CD4-positive, alpha-beta T cell (primary cell): ENCODE data around the gene MAPKAP1. TPM values are rescaled to one million over a fixed set of nuclear protein-coding genes. Genes with fewer than 3 reads are reported as not detected.

Source experiments
- ATAC-seq: fragments of 200-7000 bp; cut with Tn5 transposase; one replicate; pipeline ENCODE4 v1.10.0; 2022; ENCODE audit warnings: mild to moderate bottlenecking; ENCODE audit not compliant: poor library complexity
- CTCF ChIA-PET: fragments of 350-600 bp; sonication (Branson Sonifier 250); formaldehyde crosslinking; loops from one replicate; lab custom pipeline; 2021; ENCODE audit warnings: antibody characterized with exemption, inconsistent platforms; lab: Charles Lee
- POLR2A ChIA-PET: fragments of 350-600 bp; sonication (Branson Sonifier 250); formaldehyde crosslinking; loops from one replicate; lab custom pipeline; 2021; ENCODE audit warnings: antibody characterized with exemption, inconsistent platforms; lab: Charles Lee
- DNase-seq, 14 experiments: peaks; one replicate each; pipeline ENCODE4 v3.0.0-alpha.2; 2013 to 2020; ENCODE audit warnings: mixed read lengths in 2 of 14
- H3K27ac ChIP-seq, 2 donors: one replicate each; pipeline versions ENCODE4 v1.5.1 to v1.7.0; 2013; ENCODE audit warnings: low read length in 2 of 2, low read depth in 1 of 2, mild to moderate bottlenecking in 1 of 2
- H3K27me3 ChIP-seq, 2 experiments: 1 replicate in 1 of 2; 2 replicates in 1 of 2; pipeline versions ENCODE4 v1.6.1 to v1.7.0; 2013; ENCODE audit warnings: low read length in 2 of 2, control low read depth in 1 of 2, mild to moderate bottlenecking in 1 of 2, moderate library complexity in 1 of 2; ENCODE audit not compliant: insufficient read depth in 2 of 2, control insufficient read depth in 1 of 2
- H3K36me3 ChIP-seq: one replicate; pipeline ENCODE4 v1.6.1; 2013; ENCODE audit warnings: low read length, control low read depth; ENCODE audit not compliant: insufficient read depth
- H3K4me1 ChIP-seq: one replicate; pipeline ENCODE4 v1.6.1; 2013; ENCODE audit warnings: low read length, control low read depth; ENCODE audit not compliant: insufficient read depth
- H3K4me3 ChIP-seq: one replicate; pipeline ENCODE4 v1.5.1; 2013; ENCODE audit warnings: mild to moderate bottlenecking, low read length, moderate library complexity
- H3K9me3 ChIP-seq, 2 experiments: 1 replicate in 1 of 2; 2 replicates in 1 of 2; pipeline versions ENCODE4 v1.6.1 to v1.7.0; 2013; ENCODE audit warnings: low read length in 2 of 2, mild to moderate bottlenecking in 2 of 2, control low read depth in 1 of 2, moderate library complexity in 1 of 2; ENCODE audit not compliant: control insufficient read depth in 1 of 2, insufficient read depth in 1 of 2
- H3K27ac Mint-ChIP-seq: one replicate; pipeline ENCODE4 v1.8.0; 2020; ENCODE audit warnings: mixed read lengths
- H3K27me3 Mint-ChIP-seq: one replicate; pipeline ENCODE4 v1.8.0; 2021; ENCODE audit warnings: mixed read lengths
- H3K36me3 Mint-ChIP-seq: one replicate; pipeline ENCODE4 v1.8.0; 2021; ENCODE audit warnings: low read depth, mixed read lengths
- H3K4me1 Mint-ChIP-seq: one replicate; pipeline ENCODE4 v1.8.0; 2021; ENCODE audit warnings: low read depth, mixed read lengths
- H3K4me3 Mint-ChIP-seq: one replicate; pipeline ENCODE4 v1.8.0; 2020; ENCODE audit warnings: mild to moderate bottlenecking, mixed read lengths
- H3K9me3 Mint-ChIP-seq: one replicate; pipeline ENCODE4 v1.8.0; 2020; ENCODE audit warnings: mixed read lengths
- intact Hi-C, 2 experiments: fragments of 100-400 bp; cut with DNase I in 1 of 2; cut with micrococcal nuclease in 1 of 2; formaldehyde crosslinking; loops; one replicate each; pipeline versions ENCODE4 v1.15.1 to v1.9.0; 2023 to 2025; cut with DNase I, micrococcal nuclease
- total RNA-seq, 174 experiments: library from RNA in 2 of 174; stranded (reverse) in 2 of 174; gene quantifications; one replicate each; pipeline ENCODE4 v1.2.3 and lab custom pipeline; 2021 to 2026
- TF ChIP-seq, protein P1 (sequence below): fragments of 200-600 bp; IDR thresholded peaks from one replicate; pipeline ENCODE4 v1.8.0; 2022; ENCODE audit warnings: antibody characterized with exemption, mild to moderate bottlenecking

The MAPKAP1 gene
- total RNA-seq, 2 experiments from 2014 or later, result 40.3 to 44.9 TPM

DNA sequence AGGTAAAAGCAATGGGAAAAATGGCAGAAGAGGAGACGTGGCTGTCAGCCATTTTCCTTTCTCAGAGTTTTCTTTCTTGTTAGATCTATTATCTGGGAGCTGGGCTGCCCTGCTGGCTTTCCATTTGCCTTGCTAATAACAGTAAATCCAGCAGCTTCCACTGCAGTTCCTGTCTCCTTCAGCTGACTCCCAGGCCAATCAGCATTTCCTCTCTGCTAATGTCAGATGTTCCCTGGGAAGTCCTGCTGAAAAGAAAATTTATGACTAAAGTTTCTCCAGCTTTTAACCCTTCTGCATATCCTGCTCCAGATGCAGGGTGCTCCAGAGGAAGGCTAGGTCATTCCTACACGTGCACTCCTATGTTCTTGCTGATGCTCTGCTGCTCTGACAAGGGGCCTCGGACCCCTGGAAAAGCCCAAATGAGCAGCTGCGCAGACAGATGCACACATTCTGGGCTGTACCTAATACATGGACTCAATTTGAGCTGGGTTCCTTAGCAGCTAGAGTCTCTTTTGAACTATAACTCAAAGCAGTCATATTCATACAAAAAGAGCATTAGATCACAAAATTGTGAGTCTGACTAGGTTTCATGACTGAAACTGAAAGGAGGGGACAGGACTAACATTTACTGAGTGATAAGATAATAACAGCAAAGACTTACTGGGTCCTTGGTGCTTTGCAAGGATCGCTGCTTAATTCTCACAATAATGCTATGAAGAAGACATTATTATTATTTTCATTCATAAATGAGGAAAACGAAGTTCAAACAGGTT lies 182.2 kb downstream of the MAPKAP1 start:
- DNase-seq (no peak), ATAC-seq (no peak)
- Mint-ChIP-seq H3K27ac (no peak overlapping the region), H3K4me3 (no peak overlapping the region), H3K27me3 (no peaks in the 10 kb centered on the region), H3K4me1 (peaks cover 32% of the 10 kb centered on the region), H3K9me3 (no peaks in the 10 kb centered on the region), H3K36me3 (peaks cover 17% of the 10 kb centered on the region)
- H3K36me3 ChIP-seq, result no peaks in the 10 kb centered on the region
- H3K27me3 ChIP-seq, result no peaks in the 10 kb centered on the region
- intact Hi-C loops, result no loop called here
- no peaks in the 10 kb centered on the region for H3K9me3 ChIP-seq
- H3K4me1 ChIP-seq, result peaks cover 23% of the 10 kb centered on the region
- no peak overlapping the region for H3K27ac ChIP-seq
- CTCF ChIA-PET, result interaction anchor here (0.8 to 0.9 kb wide), 2 partner anchors 10 to 32 kb away, joined by 3 to 4 read pairs; no protein-coding TSS in a partner anchor
- no peak overlapping the region for H3K4me3 ChIP-seq
- POLR2A ChIA-PET, result interaction anchor here (0.7 kb wide), 1 partner anchor 139 kb away, joined by 3 read pairs; no protein-coding TSS in a partner anchor
- TF ChIP-seq, protein P1, sequence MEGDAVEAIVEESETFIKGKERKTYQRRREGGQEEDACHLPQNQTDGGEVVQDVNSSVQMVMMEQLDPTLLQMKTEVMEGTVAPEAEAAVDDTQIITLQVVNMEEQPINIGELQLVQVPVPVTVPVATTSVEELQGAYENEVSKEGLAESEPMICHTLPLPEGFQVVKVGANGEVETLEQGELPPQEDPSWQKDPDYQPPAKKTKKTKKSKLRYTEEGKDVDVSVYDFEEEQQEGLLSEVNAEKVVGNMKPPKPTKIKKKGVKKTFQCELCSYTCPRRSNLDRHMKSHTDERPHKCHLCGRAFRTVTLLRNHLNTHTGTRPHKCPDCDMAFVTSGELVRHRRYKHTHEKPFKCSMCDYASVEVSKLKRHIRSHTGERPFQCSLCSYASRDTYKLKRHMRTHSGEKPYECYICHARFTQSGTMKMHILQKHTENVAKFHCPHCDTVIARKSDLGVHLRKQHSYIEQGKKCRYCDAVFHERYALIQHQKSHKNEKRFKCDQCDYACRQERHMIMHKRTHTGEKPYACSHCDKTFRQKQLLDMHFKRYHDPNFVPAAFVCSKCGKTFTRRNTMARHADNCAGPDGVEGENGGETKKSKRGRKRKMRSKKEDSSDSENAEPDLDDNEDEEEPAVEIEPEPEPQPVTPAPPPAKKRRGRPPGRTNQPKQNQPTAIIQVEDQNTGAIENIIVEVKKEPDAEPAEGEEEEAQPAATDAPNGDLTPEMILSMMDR, result no peak

DNA sequence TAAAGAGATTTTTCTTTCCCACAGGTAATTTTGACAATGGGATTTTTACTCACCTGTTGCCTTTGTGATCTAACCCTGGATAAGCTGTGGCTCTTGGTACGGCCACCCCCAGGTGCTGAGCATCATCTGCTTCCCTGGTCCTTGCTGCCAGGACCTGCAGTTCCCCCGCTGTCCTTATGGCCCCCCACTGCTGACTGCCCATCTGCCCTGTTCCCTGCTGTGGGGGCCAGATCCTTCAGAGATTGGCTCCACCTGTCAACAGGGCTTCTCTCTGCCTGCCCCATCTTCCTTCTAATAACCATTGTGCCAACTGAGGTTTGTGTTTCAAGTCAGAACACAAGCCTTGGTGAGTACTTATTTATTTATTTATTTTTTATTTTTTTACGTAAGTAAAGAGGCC lies 183.3 kb downstream of the MAPKAP1 start:
- Histone ChIP-seq H3K27ac (no peak overlapping the region), H3K36me3 (no peaks in the 10 kb centered on the region), H3K27me3 (no peaks in the 10 kb centered on the region), H3K4me3 (no peak overlapping the region), H3K9me3 (no peaks in the 10 kb centered on the region), H3K4me1 (peaks cover 23% of the 10 kb centered on the region)
- H3K36me3 Mint-ChIP-seq, result peaks cover 17% of the 10 kb centered on the region
- ATAC-seq (no peak), DNase-seq (no peak)
- TF ChIP-seq, protein P1, result no peak
- H3K9me3 Mint-ChIP-seq, result no peaks in the 10 kb centered on the region
- ChIA-PET POLR2A (no interaction called here), CTCF (no interaction called here)
- H3K4me1 Mint-ChIP-seq, result peaks cover 32% of the 10 kb centered on the region
- H3K27me3 Mint-ChIP-seq, result no peaks in the 10 kb centered on the region
- intact Hi-C loops, result no loop called here
- H3K27ac Mint-ChIP-seq, result peak overlapping the region; percentile 84
- H3K4me3 Mint-ChIP-seq, result peak overlapping the region; percentile 21

GRCh38 chr9:125522328-125522725 lies 184.7 kb downstream of the MAPKAP1 start:
- no peaks in the 10 kb centered on the region for H3K9me3 Mint-ChIP-seq
- intact Hi-C loops, result no loop called here
- DNase-seq (no peak), ATAC-seq (no peak)
- H3K27me3 Mint-ChIP-seq, result no peaks in the 10 kb centered on the region
- ChIA-PET CTCF (interaction anchor here (1.2 kb wide), 1 partner anchor 16 kb away, joined by 3 read pairs; no protein-coding TSS in a partner anchor), POLR2A (no interaction called here)
- peaks cover 32% of the 10 kb centered on the region for H3K4me1 Mint-ChIP-seq
- H3K4me3 ChIP-seq, result no peak overlapping the region
- TF ChIP-seq, protein P1, result no peak
- H3K27ac ChIP-seq, result peak overlapping the region in 1 of 2 donors; percentile 32
- peaks cover 23% of the 10 kb centered on the region for H3K4me1 ChIP-seq
- H3K9me3 ChIP-seq, result no peaks in the 10 kb centered on the region
- H3K27ac Mint-ChIP-seq, result peak overlapping the region; percentile 84
- H3K27me3 ChIP-seq, result no peaks in the 10 kb centered on the region
- H3K4me3 Mint-ChIP-seq, result no peak overlapping the region
- H3K36me3 Mint-ChIP-seq, result peaks cover 17% of the 10 kb centered on the region
- no peaks in the 10 kb centered on the region for H3K36me3 ChIP-seq
